HCT116 (cell line): ENCODE data around the gene ST3GAL2. TPM values are rescaled to one million over a fixed set of nuclear protein-coding genes. Genes with fewer than 3 reads are reported as not detected.

Experiments used
- ATAC-seq: fragments of 200-7000 bp; cut with Tn5 transposase; 2 replicates; pipeline ENCODE4 v1.9.1; 2020; ENCODE audit warnings: mild to moderate bottlenecking, moderate library complexity
- BruUV-seq: library from RNA; stranded (reverse); fragments of 400-500 nt; replicated peaks from 2 replicates; lab custom pipeline; 2021; lab: Mats Ljungman, UMichigan
- CTCF ChIA-PET: fragments of 300-600 bp; sonication (Branson Sonifier 250); formaldehyde crosslinking; loops from one replicate; lab custom pipeline; 2021; ENCODE audit warnings: antibody characterized with exemption; lab: Charles Lee
- POLR2A ChIA-PET: fragments of 300-600, 350-600 bp; sonication (Branson Sonifier 250); formaldehyde crosslinking; loops from one replicate; lab custom pipeline; 2021; ENCODE audit warnings: antibody characterized with exemption; lab: Charles Lee
- RAD21 ChIA-PET, 2 experiments: fragments of 300-600 bp; sonication (Branson Sonifier 250); formaldehyde crosslinking; loops; one replicate each; lab custom pipeline; 2023; ENCODE audit warnings: low total read pairs in 2 of 2; ENCODE audit not compliant: uncharacterized antibody in 2 of 2, unreplicated experiment in 2 of 2, low non-redundant PET in 1 of 2; lab: Charles Lee
- DNase-seq: peaks from one replicate; pipeline ENCODE4 v3.0.0-alpha.2; 2010; ENCODE audit warnings: low read depth, low spot score
- H2AFZ ChIP-seq: fragments of 200-600 bp; shearing (Covaris generic), sonication (generic); 2 replicates; pipeline ENCODE4 v1.6.1; 2017; ENCODE audit warnings: low read depth, mixed run types, mixed read lengths, antibody characterized with exemption, low read length; ENCODE audit not compliant: poor library complexity, severe bottlenecking
- H3K27ac ChIP-seq: 2 replicates; pipeline ENCODE4 v1.5.1; 2012; ENCODE audit warnings: low read depth, low read length
- H3K27me3 ChIP-seq: fragments of 200-600 bp; sonication (generic); 2 replicates; pipeline ENCODE4 v1.6.1; 2016; ENCODE audit warnings: mixed run types, low read length, mixed read lengths; ENCODE audit not compliant: insufficient read depth
- H3K36me3 ChIP-seq, 2 experiments: fragments of 200-500 bp in 1 of 2; fragments of 200-600 bp in 1 of 2; sonication (Bioruptor generic) in 1 of 2; sonication (generic) in 1 of 2; 2 replicates each; pipeline versions ENCODE4 v1.5.1 to v1.6.1; 2014 to 2016; ENCODE audit warnings: low read length in 2 of 2, inconsistent platforms in 1 of 2, mixed read lengths in 1 of 2, mixed run types in 1 of 2; ENCODE audit not compliant: insufficient read depth in 2 of 2, control insufficient read depth in 1 of 2
- H3K4me1 ChIP-seq, 2 experiments: fragments of 200-600 bp in 1 of 2; sonication (generic) in 1 of 2; 2 replicates each; pipeline versions ENCODE4 v1.5.1 to v1.6.1; 2012 to 2017; ENCODE audit warnings: low read length in 2 of 2, inconsistent platforms in 1 of 2, mild to moderate bottlenecking in 1 of 2, mixed read lengths in 1 of 2, mixed run types in 1 of 2, moderate library complexity in 1 of 2; ENCODE audit not compliant: insufficient read depth in 2 of 2, control insufficient read depth in 1 of 2
- H3K4me2 ChIP-seq: fragments of 200-600 bp; sonication (generic); 2 replicates; pipeline ENCODE4 v1.6.1; 2017; ENCODE audit warnings: mixed run types, low read length, mixed read lengths
- H3K4me3 ChIP-seq, 2 experiments: fragments of 200-600 bp in 1 of 2; sonication (generic) in 1 of 2; replicated peaks in 1 of 2; 2 replicates each; pipeline ENCODE4 v1.5.1; 2011 to 2016; ENCODE audit warnings: low read length in 2 of 2, control low read depth in 1 of 2, low read depth in 1 of 2, mild to moderate bottlenecking in 1 of 2, mixed read lengths in 1 of 2, mixed run types in 1 of 2
- H3K79me2 ChIP-seq: fragments of 200-600 bp; sonication (generic); 2 replicates; pipeline ENCODE4 v1.6.1; 2017; ENCODE audit warnings: mild to moderate bottlenecking, mixed run types, low read length, moderate library complexity, mixed read lengths; ENCODE audit not compliant: insufficient read depth
- H3K9ac ChIP-seq: fragments of 200-600 bp; sonication (generic); 2 replicates; pipeline ENCODE4 v1.6.1; 2016; ENCODE audit warnings: low read length, mixed read lengths
- H3K9me2 ChIP-seq: fragments of 200-600 bp; sonication (generic), shearing (Covaris generic); 2 replicates; pipeline ENCODE4 v1.6.1; 2017; ENCODE audit warnings: mixed run types, mild to moderate bottlenecking, moderate library complexity; ENCODE audit not compliant: insufficient read depth
- H3K9me3 ChIP-seq, 2 experiments: fragments of 200-500 bp in 1 of 2; fragments of 200-600 bp in 1 of 2; sonication (Bioruptor generic) in 1 of 2; sonication (generic) in 1 of 2; 2 replicates each; pipeline ENCODE4 v1.6.1; 2014 to 2017; ENCODE audit warnings: low read length in 2 of 2, mixed read lengths in 2 of 2, inconsistent platforms in 1 of 2, low read depth in 1 of 2, mild to moderate bottlenecking in 1 of 2, mixed run types in 1 of 2, moderate library complexity in 1 of 2; ENCODE audit not compliant: control insufficient read depth in 1 of 2, insufficient read depth in 1 of 2
- H4K20me1 ChIP-seq: fragments of 200-600 bp; sonication (generic), shearing (Covaris generic); 2 replicates; pipeline ENCODE4 v1.6.1; 2017; ENCODE audit warnings: mixed run types, mild to moderate bottlenecking, moderate library complexity; ENCODE audit not compliant: insufficient read depth
- CEBPB ChIP-seq: IDR thresholded peaks from 2 replicates; pipeline ENCODE4 v1.6.1; 2012; ENCODE audit warnings: low read depth
- ELF1 ChIP-seq: IDR thresholded peaks from 2 replicates; pipeline ENCODE4 v1.6.1; 2012; ENCODE audit warnings: low read depth, borderline replicate concordance
- EZH2 ChIP-seq: fragments of 200-600 bp; sonication (generic); IDR thresholded peaks from 2 replicates; pipeline ENCODE4 v1.6.1; 2017; ENCODE audit warnings: antibody characterized with exemption, mixed run types
- FOSL1 ChIP-seq: IDR thresholded peaks from 2 replicates; pipeline ENCODE4 v1.6.1; 2012; ENCODE audit warnings: low read depth
- JUND ChIP-seq: IDR thresholded peaks from 2 replicates; pipeline ENCODE4 v1.6.1; 2012
- POLR2A ChIP-seq: IDR thresholded peaks from 2 replicates; pipeline ENCODE4 v1.7.0; 2011; ENCODE audit warnings: borderline replicate concordance; ENCODE audit not compliant: insufficient read depth, insufficient read length; ENCODE audit errors: extremely low read depth
- POLR2AphosphoS5 ChIP-seq: IDR thresholded peaks from 2 replicates; pipeline ENCODE4 v1.6.1; 2011; ENCODE audit warnings: mild to moderate bottlenecking, low read depth, low read length, moderate library complexity
- RAD21 ChIP-seq: IDR thresholded peaks from 2 replicates; pipeline ENCODE4 v1.6.1; 2012; ENCODE audit warnings: low read depth, mild to moderate bottlenecking
- SIN3A ChIP-seq: IDR thresholded peaks from 2 replicates; pipeline ENCODE4 v1.6.1; 2012; ENCODE audit warnings: low read depth
- SP1 ChIP-seq: IDR thresholded peaks from 2 replicates; pipeline ENCODE4 v1.6.1; 2012; ENCODE audit warnings: low read depth
- SRF ChIP-seq: IDR thresholded peaks from 2 replicates; pipeline ENCODE4 v1.6.1; 2012; ENCODE audit warnings: low read depth
- TCF7L2 ChIP-seq: IDR thresholded peaks from 2 replicates; pipeline ENCODE4 v1.7.0; 2011; ENCODE audit warnings: borderline replicate concordance, inconsistent platforms; ENCODE audit not compliant: insufficient read depth, insufficient read length; ENCODE audit errors: extremely low read depth
- YY1 ChIP-seq: IDR thresholded peaks from 2 replicates; pipeline ENCODE4 v1.6.1; 2011; ENCODE audit warnings: low read length, low read depth, moderate library complexity, mild to moderate bottlenecking; ENCODE audit not compliant: insufficient replicate concordance; ENCODE audit errors: extremely low read depth
- intact Hi-C: fragments of 100-400 bp; cut with micrococcal nuclease; formaldehyde crosslinking; loops from 2 replicates; pipeline ENCODE4 v1.10.0; 2022
- total RNA-seq: library from RNA; stranded (reverse); gene quantifications from one replicate; pipeline ENCODE4 v1.2.1, GENCODE V29; 2021; ENCODE audit not compliant: unreplicated experiment
- TF ChIP-seq, protein P1 (sequence below), 3 experiments: fragments of 200-600 bp in 1 of 3; sonication (generic) in 1 of 3; IDR thresholded peaks in 2 of 3; conservative IDR thresholded peaks in 1 of 3; 2 replicates each; pipeline ENCODE4 v1.5.1; 2012 to 2017; ENCODE audit warnings: low read depth in 2 of 3, low read length in 2 of 3, antibody characterized with exemption in 1 of 3, borderline replicate concordance in 1 of 3, control low read depth in 1 of 3, mild to moderate bottlenecking in 1 of 3, mixed read lengths in 1 of 3, mixed run types in 1 of 3, moderate library complexity in 1 of 3; ENCODE audit not compliant: insufficient read depth in 1 of 3
- TF ChIP-seq, protein P2 (sequence below): IDR thresholded peaks from 2 replicates; pipeline ENCODE4 v1.6.1; 2011; ENCODE audit warnings: mild to moderate bottlenecking, low read length, moderate library complexity; ENCODE audit not compliant: insufficient replicate concordance; ENCODE audit errors: extremely low read depth

Gene ST3GAL2
- total RNA-seq, 1 experiment from 2014 or later: 9.5 TPM

GRCh38 chr16:70331588-70332358 is 107.1 kb downstream of the ST3GAL2 start:
- no peaks in the 10 kb centered on the region for H3K4me1 ChIP-seq
- BruUV-seq: no TSS peak
- H3K27me3 ChIP-seq: no peaks in the 10 kb centered on the region
- H3K9me3 ChIP-seq: no peaks in the 10 kb centered on the region
- ChIA-PET RAD21 (no interaction called here), POLR2A (no interaction called here), CTCF (interaction anchor here (0.8 to 1.3 kb wide), 5 partner anchors 12 to 322 kb away, joined by 3 to 7 read pairs (median 5); no protein-coding TSS in a partner anchor)
- H3K4me2 ChIP-seq: no peak overlapping the region
- no peak overlapping the region for H3K27ac ChIP-seq
- no peak overlapping the region for H3K9ac ChIP-seq
- DNase-seq (no peak), ATAC-seq (peak; percentile 86)
- TF ChIP-seq TCF7L2 (no peak), CEBPB (no peak), YY1 (no peak), SP1 (no peak), ELF1 (no peak), RAD21 (peak; percentile 37; the same call in 1 of the 2 replicates), JUND (no peak), SIN3A (no peak), EZH2 (no peak), FOSL1 (no peak), POLR2A (no peak), POLR2AphosphoS5 (no peak), SRF (no peak)
- TF ChIP-seq, protein P1, sequence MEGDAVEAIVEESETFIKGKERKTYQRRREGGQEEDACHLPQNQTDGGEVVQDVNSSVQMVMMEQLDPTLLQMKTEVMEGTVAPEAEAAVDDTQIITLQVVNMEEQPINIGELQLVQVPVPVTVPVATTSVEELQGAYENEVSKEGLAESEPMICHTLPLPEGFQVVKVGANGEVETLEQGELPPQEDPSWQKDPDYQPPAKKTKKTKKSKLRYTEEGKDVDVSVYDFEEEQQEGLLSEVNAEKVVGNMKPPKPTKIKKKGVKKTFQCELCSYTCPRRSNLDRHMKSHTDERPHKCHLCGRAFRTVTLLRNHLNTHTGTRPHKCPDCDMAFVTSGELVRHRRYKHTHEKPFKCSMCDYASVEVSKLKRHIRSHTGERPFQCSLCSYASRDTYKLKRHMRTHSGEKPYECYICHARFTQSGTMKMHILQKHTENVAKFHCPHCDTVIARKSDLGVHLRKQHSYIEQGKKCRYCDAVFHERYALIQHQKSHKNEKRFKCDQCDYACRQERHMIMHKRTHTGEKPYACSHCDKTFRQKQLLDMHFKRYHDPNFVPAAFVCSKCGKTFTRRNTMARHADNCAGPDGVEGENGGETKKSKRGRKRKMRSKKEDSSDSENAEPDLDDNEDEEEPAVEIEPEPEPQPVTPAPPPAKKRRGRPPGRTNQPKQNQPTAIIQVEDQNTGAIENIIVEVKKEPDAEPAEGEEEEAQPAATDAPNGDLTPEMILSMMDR (IDR thresholded peaks at IDR 0.05 in 2 of 3, conservative IDR thresholded peaks at IDR 0.05 in 1 of 3; ENCODE audit: borderline replicate concordance in 1 of 3, insufficient read depth in 1 of 3, low read depth in 2 of 3, low read length in 2 of 3): peak; percentile 17 to 61 (median 59); a peak in 5 of 6 replicates
- TF ChIP-seq, protein P2, sequence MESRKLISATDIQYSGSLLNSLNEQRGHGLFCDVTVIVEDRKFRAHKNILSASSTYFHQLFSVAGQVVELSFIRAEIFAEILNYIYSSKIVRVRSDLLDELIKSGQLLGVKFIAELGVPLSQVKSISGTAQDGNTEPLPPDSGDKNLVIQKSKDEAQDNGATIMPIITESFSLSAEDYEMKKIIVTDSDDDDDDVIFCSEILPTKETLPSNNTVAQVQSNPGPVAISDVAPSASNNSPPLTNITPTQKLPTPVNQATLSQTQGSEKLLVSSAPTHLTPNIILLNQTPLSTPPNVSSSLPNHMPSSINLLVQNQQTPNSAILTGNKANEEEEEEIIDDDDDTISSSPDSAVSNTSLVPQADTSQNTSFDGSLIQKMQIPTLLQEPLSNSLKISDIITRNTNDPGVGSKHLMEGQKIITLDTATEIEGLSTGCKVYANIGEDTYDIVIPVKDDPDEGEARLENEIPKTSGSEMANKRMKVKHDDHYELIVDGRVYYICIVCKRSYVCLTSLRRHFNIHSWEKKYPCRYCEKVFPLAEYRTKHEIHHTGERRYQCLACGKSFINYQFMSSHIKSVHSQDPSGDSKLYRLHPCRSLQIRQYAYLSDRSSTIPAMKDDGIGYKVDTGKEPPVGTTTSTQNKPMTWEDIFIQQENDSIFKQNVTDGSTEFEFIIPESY: no peak
- H2AFZ ChIP-seq: no peak overlapping the region
- peaks cover 12 to 23% of the 10 kb centered on the region in 2 experiments for H3K36me3 ChIP-seq
- no peaks in the 10 kb centered on the region for H3K9me2 ChIP-seq
- H3K79me2 ChIP-seq: no peaks in the 10 kb centered on the region
- no peak overlapping the region for H3K4me3 ChIP-seq
- no peaks in the 10 kb centered on the region for H4K20me1 ChIP-seq
- intact Hi-C loops: no loop called here
